Astrocyte of the spinal cord (primary cell): ENCODE results near the gene NUBP2.

Source experiments
- DNase-seq: peaks from one replicate; pipeline ENCODE4 v3.0.0; 2011; ENCODE audit warnings: low read depth, low spot score
- H3K4me3 ChIP-seq: 2 replicates; pipeline ENCODE4 v1.5.1; 2011; ENCODE audit warnings: low read depth, mild to moderate bottlenecking, low read length, moderate library complexity
- CTCF ChIP-seq: IDR thresholded peaks from 2 replicates; pipeline ENCODE4 v1.5.1; 2012; ENCODE audit warnings: low read depth, mild to moderate bottlenecking, low read length, inconsistent platforms
- in situ Hi-C: cut with HindIII; loops from 2 replicates; pipeline ENCODE4 v1.10.0; 2017; ENCODE audit warnings: low sequenced_read_pairs

Gene NUBP2

GRCh38 chr16:1764971-1765370 lies 17.8 kb upstream of the NUBP2 start:
- H3K4me3 ChIP-seq: no peak overlapping the region
- TF ChIP-seq CTCF: no peak
- in situ Hi-C loops: no loop called here
- no peak for DNase-seq

GRCh38 chr16:1765826-1766225 lies 16.9 kb upstream of the NUBP2 start:
- no peak for TF ChIP-seq CTCF
- no peak overlapping the region for H3K4me3 ChIP-seq
- in situ Hi-C loops: no loop called here
- no peak for DNase-seq

GRCh38 chr16:1766231-1766630 lies 16.5 kb upstream of the NUBP2 start:
- no peak for DNase-seq
- no peak overlapping the region for H3K4me3 ChIP-seq
- in situ Hi-C loops: no loop called here
- no peak for TF ChIP-seq CTCF

GRCh38 chr16:1766701-1767100 lies 16.1 kb upstream of the NUBP2 start:
- H3K4me3 ChIP-seq: no peak overlapping the region
- in situ Hi-C loops: no loop called here
- no peak for TF ChIP-seq CTCF
- DNase-seq: no peak

DNA sequence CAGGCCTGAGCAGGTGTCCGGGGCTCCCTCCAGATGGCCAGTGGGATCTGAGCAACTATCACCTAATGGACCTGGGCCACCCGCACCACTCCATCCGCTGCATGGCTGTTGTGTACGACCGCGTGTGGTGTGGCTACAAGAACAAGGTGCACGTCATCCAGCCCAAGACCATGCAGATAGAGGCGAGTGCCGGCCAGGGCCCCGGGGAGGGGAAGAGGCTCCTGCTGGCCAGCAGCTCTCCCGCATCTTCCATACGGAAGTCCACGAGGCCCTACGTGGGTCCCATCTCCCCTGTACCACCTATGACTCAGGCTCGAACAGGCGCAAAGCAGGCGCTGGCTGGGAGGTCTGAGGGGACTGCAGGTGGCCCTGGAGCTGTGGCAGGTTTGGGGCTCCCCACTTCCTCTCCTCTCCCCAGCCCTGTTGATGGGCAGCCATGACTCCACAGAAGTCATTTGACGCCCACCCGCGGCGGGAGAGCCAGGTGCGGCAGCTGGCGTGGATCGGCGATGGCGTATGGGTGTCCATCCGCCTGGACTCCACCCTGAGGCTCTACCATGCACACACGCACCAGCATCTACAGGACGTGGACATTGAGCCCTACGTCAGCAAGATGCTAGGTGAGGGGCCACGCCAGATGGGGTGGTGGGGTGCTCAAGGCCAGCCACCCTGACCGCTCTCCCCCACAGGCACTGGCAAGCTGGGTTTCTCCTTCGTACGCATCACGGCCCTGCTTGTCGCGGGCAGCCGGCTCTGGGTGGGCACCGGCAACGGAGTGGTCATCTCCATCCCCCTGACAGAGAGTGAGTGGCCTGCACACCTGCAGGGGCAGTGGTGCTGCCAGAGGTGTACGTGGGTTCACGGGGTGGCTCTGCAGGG lies 15.4 kb upstream of the NUBP2 start:
- no peak for TF ChIP-seq CTCF
- no peak overlapping the region for H3K4me3 ChIP-seq
- no peak for DNase-seq
- in situ Hi-C loops: no loop called here

DNA sequence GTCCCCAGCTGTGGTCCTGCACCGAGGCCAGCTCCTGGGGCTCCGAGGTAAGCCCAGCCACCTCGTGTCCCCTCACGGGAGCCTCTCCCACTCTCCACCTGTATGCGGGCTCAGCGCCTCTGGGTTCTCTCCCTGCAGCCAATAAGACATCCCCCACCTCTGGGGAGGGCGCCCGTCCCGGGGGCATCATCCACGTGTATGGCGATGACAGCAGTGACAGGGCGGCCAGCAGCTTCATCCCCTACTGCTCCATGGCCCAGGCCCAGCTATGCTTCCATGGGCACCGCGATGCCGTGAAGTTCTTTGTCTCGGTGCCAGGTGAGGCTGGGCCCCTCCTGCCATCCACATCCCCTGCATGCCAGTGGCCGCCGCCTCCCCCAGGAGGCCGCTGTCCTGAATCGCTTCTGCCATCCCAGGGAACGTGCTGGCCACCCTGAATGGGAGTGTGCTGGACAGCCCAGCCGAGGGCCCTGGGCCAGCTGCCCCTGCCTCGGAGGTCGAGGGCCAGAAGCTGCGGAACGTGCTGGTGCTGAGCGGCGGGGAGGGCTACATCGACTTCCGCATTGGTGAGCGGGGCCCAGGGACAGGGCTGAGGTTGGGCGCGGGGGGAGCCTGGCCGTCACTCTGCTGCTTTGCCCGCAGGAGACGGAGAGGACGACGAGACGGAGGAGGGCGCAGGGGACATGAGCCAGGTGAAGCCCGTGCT lies 14.5 kb upstream of the NUBP2 start:
- in situ Hi-C loops: no loop called here
- TF ChIP-seq CTCF: no peak

More for the DNA sequence above, 14.5 kb upstream of the NUBP2 start:
- no peak for DNase-seq
- no peak overlapping the region for H3K4me3 ChIP-seq
